ENCODE results near the gene NOX5. TPM values are rescaled to one million over a fixed set of nuclear protein-coding genes. Genes with fewer than 3 reads are reported as not detected.

NOX5 gene
- total and polyA plus RNA-seq, 2 of the 13 experiments (the other 11 are each of a cell fraction or from before 2014, with no cell fraction given): not detected

GRCh38 chr15:69074001-69074842, 59.7 kb downstream of the NOX5 start (continued):
- TF ChIP-seq ZFP90 (CRISPR knock-in tag; IDR thresholded peaks at IDR 0.05; ENCODE audit: borderline replicate concordance) (0 out of 2 replicates have a peak, but pooled peaks have one; percentile 7), DBP (CRISPR knock-in tag; IDR thresholded peaks at IDR 0.05; ENCODE audit: not compliant biosample characterization) (no peak), TAF1 (CRISPR knock-in tag; IDR thresholded peaks at IDR 0.05) (0 out of 2 replicates have a peak, but pooled peaks have one; percentile 23), GABPA (IDR thresholded peaks at IDR 0.05; ENCODE audit: low read depth, low read length) (no peak), GABPA (CRISPR knock-in tag; IDR thresholded peaks at IDR 0.05; ENCODE audit: low read depth) (no peak), ZBTB10 (CRISPR knock-in tag; IDR thresholded peaks at IDR 0.05; ENCODE audit: borderline replicate concordance) (no peak), POGK (CRISPR knock-in tag; conservative IDR thresholded peaks at IDR 0.05) (0 out of 2 replicates have a peak, but pooled peaks have one; percentile 18), ZNF382 (CRISPR knock-in tag; IDR thresholded peaks at IDR 0.05; ENCODE audit: borderline replicate concordance) (no peak), ZNF230 (CRISPR knock-in tag; IDR thresholded peaks at IDR 0.05) (no peak), MTF2 (CRISPR knock-in tag; IDR thresholded peaks at IDR 0.05; ENCODE audit: borderline replicate concordance) (0 out of 2 replicates have a peak, but pooled peaks have one; percentile 30), CHD4 (IDR thresholded peaks at IDR 0.05; ENCODE audit: borderline replicate concordance, low read length) (no peak), ZFP91 (CRISPR knock-in tag; IDR thresholded peaks at IDR 0.05; ENCODE audit: borderline replicate concordance) (peak; percentile 67; the same call in 1 of the 2 replicates), ZFP1 (CRISPR knock-in tag; IDR thresholded peaks at IDR 0.05) (no peak), KDM5B (CRISPR knock-in tag; IDR thresholded peaks at IDR 0.05; ENCODE audit: borderline replicate concordance) (no peak), ZNF800 (CRISPR knock-in tag; IDR thresholded peaks at IDR 0.05) (peak; percentile 92), IRF9 (CRISPR knock-in tag; IDR thresholded peaks at IDR 0.05; ENCODE audit: borderline replicate concordance) (no peak), ZNF660 (CRISPR knock-in tag; IDR thresholded peaks at IDR 0.05; ENCODE audit: borderline replicate concordance, low read depth) (no peak), ZNF331 (CRISPR knock-in tag; IDR thresholded peaks at IDR 0.05) (peak; percentile 34; the same call in 1 of the 2 replicates)
